ENCODE measurements around the gene SLC25A18. TPM values are rescaled to one million over a fixed set of nuclear protein-coding genes. Genes with fewer than 3 reads are reported as not detected.

Gene SLC25A18, protein sequence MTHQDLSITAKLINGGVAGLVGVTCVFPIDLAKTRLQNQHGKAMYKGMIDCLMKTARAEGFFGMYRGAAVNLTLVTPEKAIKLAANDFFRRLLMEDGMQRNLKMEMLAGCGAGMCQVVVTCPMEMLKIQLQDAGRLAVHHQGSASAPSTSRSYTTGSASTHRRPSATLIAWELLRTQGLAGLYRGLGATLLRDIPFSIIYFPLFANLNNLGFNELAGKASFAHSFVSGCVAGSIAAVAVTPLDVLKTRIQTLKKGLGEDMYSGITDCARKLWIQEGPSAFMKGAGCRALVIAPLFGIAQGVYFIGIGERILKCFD
- total RNA-seq (2021): 0.35 and 0.45 TPM in 2 replicates
- percentile 32 among the genes with signal in this experiment for Bru-seq, nascent RNA
- BruChase-seq, experiment 1, labeled RNA remaining after a 2-hour chase: percentile 26 among the genes with signal in this experiment
- percentile 34 among the genes with signal in this experiment for BruChase-seq, experiment 2, labeled RNA remaining after a 6-hour chase
- long read RNA-seq, partial matches to known transcripts: 0 of 2 reads
- long read RNA-seq, other reads (novel, unspliced or antisense): 2 of 2 reads

DNA sequence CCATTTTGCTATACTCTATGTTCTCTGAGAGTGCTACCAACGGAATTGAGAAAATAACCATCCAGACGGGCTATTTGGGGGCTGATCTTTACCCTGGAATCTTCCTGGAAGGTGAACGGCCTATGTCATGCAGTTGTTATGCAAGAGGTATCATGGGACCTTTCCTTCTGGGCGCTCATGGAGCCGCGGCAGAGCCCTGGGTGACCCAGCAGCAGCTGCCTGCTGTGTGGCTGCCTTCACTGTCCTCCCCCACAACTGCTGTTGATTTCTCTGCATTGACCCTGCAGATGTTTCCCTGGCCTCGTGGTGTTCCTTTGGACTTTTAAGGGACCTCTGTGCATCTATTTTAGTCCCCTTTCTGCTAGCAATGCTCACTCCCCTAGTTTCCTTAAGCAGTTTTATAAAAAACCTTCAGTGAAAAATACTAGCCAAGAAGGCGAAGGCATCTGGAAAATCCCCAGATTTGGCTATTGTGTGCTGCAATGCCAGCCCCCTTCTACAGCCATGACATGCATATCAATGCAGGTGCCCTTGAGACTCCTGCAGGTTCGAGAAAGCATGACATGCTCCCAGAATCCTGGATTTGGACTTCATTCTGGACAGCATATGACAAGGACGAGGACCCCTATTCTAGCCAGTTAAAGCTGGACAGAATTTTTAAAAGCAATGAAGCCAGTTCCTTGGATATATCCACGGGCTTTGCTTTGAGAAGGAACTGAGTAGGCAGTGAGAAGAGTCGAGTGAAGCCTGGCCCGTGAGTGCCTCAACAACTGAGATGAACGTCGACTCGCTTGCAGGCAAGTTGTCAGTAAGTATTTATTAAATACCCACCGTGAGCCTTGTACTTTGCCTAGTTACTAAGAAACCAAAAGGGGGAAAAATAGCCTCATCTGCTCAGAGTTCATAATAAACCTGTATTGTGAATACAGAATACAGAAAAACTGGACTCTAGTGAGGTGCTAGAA lies at the start of gene SLC25A18:
Gene SLC25A18, plus strand, starts transcription at position 593 of the 965 bp plus-strand sequence. CDS start 16,447 bp downstream, outside the sequence.
- Histone ChIP-seq H3K27me3 (replicated peaks; ENCODE audit: insufficient read depth, low read depth, low read length, poor library complexity) (no peaks in the 10 kb centered on the region), H3K4me3 (ENCODE audit: low read depth, low read length, poor library complexity, severe bottlenecking) (no peak within 1 kb of the TSS), H3K4me1 (ENCODE audit: insufficient read depth, low read length, poor library complexity, severe bottlenecking) (no peaks in the 10 kb centered on the region), H3K36me3 (ENCODE audit: insufficient read depth, low read length, poor library complexity, severe bottlenecking) (no peaks in the 10 kb centered on the region), H3K9me3 (ENCODE audit: low read depth, low read length, poor library complexity, severe bottlenecking) (no peaks in the 10 kb centered on the region), H3K27ac (ENCODE audit: low read depth, low read length, poor library complexity, severe bottlenecking) (no peak within 1 kb of the TSS)
- POLR2A ChIA-PET (ENCODE audit: low non-redundant PET): interaction anchor here (0.5 kb wide), 1 partner anchor 163 kb away, joined by 27 read pairs; no protein-coding TSS in a partner anchor
- CTCF ChIA-PET: no interaction called here
- no TSS peak for BruUV-seq (replicated peaks)
- TF ChIP-seq EZH2 (IDR thresholded peaks at IDR 0.05; ENCODE audit: borderline replicate concordance, low read depth, low read length, poor library complexity, severe bottlenecking): no peak
- TF ChIP-seq, protein P1, sequence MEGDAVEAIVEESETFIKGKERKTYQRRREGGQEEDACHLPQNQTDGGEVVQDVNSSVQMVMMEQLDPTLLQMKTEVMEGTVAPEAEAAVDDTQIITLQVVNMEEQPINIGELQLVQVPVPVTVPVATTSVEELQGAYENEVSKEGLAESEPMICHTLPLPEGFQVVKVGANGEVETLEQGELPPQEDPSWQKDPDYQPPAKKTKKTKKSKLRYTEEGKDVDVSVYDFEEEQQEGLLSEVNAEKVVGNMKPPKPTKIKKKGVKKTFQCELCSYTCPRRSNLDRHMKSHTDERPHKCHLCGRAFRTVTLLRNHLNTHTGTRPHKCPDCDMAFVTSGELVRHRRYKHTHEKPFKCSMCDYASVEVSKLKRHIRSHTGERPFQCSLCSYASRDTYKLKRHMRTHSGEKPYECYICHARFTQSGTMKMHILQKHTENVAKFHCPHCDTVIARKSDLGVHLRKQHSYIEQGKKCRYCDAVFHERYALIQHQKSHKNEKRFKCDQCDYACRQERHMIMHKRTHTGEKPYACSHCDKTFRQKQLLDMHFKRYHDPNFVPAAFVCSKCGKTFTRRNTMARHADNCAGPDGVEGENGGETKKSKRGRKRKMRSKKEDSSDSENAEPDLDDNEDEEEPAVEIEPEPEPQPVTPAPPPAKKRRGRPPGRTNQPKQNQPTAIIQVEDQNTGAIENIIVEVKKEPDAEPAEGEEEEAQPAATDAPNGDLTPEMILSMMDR (conservative IDR thresholded peaks at IDR 0.05; ENCODE audit: low read depth, low read length): 0 out of 2 replicates have a peak, but pooled peaks have one; percentile 21
- no peak for DNase-seq (ENCODE audit: low spot score)
- intact Hi-C loops (cut with micrococcal nuclease; ENCODE audit: unreplicated experiment): no loop called here

DNA sequence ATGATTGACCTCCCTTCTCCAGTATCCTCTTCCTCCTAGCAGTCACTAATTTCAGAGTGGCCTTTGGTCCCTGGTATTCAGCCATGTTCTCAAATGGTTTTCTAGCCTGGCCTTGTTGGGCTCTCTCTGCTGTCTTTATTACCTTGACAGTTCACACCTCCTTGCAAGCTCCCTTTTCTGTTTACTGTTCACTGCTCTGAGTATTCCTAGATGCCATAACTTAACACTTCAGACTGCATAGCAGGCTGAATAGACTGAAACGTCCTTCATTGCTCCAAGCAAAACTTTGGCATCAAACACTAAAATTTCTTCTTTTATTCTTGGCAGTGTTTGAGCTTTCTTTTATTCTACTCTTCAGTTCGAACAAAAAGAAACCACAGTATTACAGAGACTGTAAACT lies 49.7 kb upstream of the SLC25A18 start:
- H3K27ac ChIP-seq (ENCODE audit: low read depth, low read length, poor library complexity, severe bottlenecking): no peak overlapping the region
- intact Hi-C loops (cut with micrococcal nuclease; ENCODE audit: unreplicated experiment): no loop called here
- BruUV-seq (replicated peaks): no TSS peak
- H3K4me1 ChIP-seq (ENCODE audit: insufficient read depth, low read length, poor library complexity, severe bottlenecking): no peaks in the 10 kb centered on the region
- ChIA-PET CTCF (interaction anchor here (1.0 kb wide), 1 partner anchor 12 kb away, joined by 3 read pairs; no protein-coding TSS in a partner anchor), POLR2A (ENCODE audit: low non-redundant PET) (no interaction called here)
- no peak for DNase-seq (ENCODE audit: low spot score)
- TF ChIP-seq, protein P1 (conservative IDR thresholded peaks at IDR 0.05; ENCODE audit: low read depth, low read length): no peak
- no peak for TF ChIP-seq EZH2 (IDR thresholded peaks at IDR 0.05; ENCODE audit: borderline replicate concordance, low read depth, low read length, poor library complexity, severe bottlenecking)
- H3K9me3 ChIP-seq (ENCODE audit: low read depth, low read length, poor library complexity, severe bottlenecking): no peaks in the 10 kb centered on the region
- no peaks in the 10 kb centered on the region for H3K27me3 ChIP-seq (replicated peaks; ENCODE audit: insufficient read depth, low read depth, low read length, poor library complexity)
- H3K4me3 ChIP-seq (ENCODE audit: low read depth, low read length, poor library complexity, severe bottlenecking): no peak overlapping the region
- H3K36me3 ChIP-seq (ENCODE audit: insufficient read depth, low read length, poor library complexity, severe bottlenecking): no peaks in the 10 kb centered on the region

DNA sequence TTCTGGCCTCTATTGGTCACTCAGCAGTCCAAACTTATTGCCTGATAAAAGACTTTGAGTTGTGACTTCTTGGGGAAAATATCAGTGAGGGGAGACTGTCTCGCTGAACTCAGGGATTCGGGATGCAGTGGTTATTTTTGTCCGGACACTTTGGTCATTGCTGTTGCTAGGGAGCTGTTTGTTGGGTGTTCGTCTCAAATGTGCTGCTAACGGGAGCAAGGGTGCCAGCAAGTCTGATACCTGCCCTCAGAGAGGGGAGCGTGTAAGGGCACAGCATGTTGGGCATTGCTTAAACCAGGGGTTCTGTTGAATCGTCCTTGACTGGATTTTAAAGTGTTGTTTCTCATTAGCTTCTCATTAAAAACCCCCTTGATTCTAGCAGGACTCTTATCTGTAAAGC lies 49.2 kb upstream of the SLC25A18 start:
- POLR2A ChIA-PET (ENCODE audit: low non-redundant PET): no interaction called here
- BruUV-seq (replicated peaks): no TSS peak
- Histone ChIP-seq H3K4me3 (ENCODE audit: low read depth, low read length, poor library complexity, severe bottlenecking) (no peak overlapping the region), H3K27ac (ENCODE audit: low read depth, low read length, poor library complexity, severe bottlenecking) (no peak overlapping the region), H3K4me1 (ENCODE audit: insufficient read depth, low read length, poor library complexity, severe bottlenecking) (no peaks in the 10 kb centered on the region), H3K9me3 (ENCODE audit: low read depth, low read length, poor library complexity, severe bottlenecking) (no peaks in the 10 kb centered on the region), H3K27me3 (replicated peaks; ENCODE audit: insufficient read depth, low read depth, low read length, poor library complexity) (no peaks in the 10 kb centered on the region), H3K36me3 (ENCODE audit: insufficient read depth, low read length, poor library complexity, severe bottlenecking) (no peaks in the 10 kb centered on the region)
- no peak for DNase-seq (ENCODE audit: low spot score)
- TF ChIP-seq, protein P1 (conservative IDR thresholded peaks at IDR 0.05; ENCODE audit: low read depth, low read length): no peak
- no peak for TF ChIP-seq EZH2 (IDR thresholded peaks at IDR 0.05; ENCODE audit: borderline replicate concordance, low read depth, low read length, poor library complexity, severe bottlenecking)
- CTCF ChIA-PET: interaction anchor here (1.0 kb wide), 1 partner anchor 12 kb away, joined by 3 read pairs; no protein-coding TSS in a partner anchor
- intact Hi-C loops (cut with micrococcal nuclease; ENCODE audit: unreplicated experiment): no loop called here
